CD4-positive, alpha-beta T cell (primary cell): ENCODE data around the gene KLHDC3. TPM values are rescaled to one million over a fixed set of nuclear protein-coding genes. Genes with fewer than 3 reads are reported as not detected.
"Not testable (repeated sequence)": the region's sequence is repeated elsewhere in the genome, so short reads cannot be mapped to it uniquely, and the experiment has no call there.

Experiments
- ATAC-seq: fragments of 200-7000 bp; cut with Tn5 transposase; one replicate; pipeline ENCODE4 v1.10.0; 2022; ENCODE audit warnings: mild to moderate bottlenecking; ENCODE audit not compliant: poor library complexity
- CTCF ChIA-PET: fragments of 350-600 bp; sonication (Branson Sonifier 250); formaldehyde crosslinking; loops from one replicate; lab custom pipeline; 2021; ENCODE audit warnings: antibody characterized with exemption, inconsistent platforms; lab: Charles Lee
- POLR2A ChIA-PET: fragments of 350-600 bp; sonication (Branson Sonifier 250); formaldehyde crosslinking; loops from one replicate; lab custom pipeline; 2021; ENCODE audit warnings: antibody characterized with exemption, inconsistent platforms; lab: Charles Lee
- DNase-seq, 14 experiments: peaks; one replicate each; pipeline ENCODE4 v3.0.0-alpha.2; 2013 to 2020; ENCODE audit warnings: mixed read lengths in 2 of 14
- H3K27ac ChIP-seq, 2 donors: one replicate each; pipeline versions ENCODE4 v1.5.1 to v1.7.0; 2013; ENCODE audit warnings: low read length in 2 of 2, low read depth in 1 of 2, mild to moderate bottlenecking in 1 of 2
- H3K27me3 ChIP-seq, 2 experiments: 1 replicate in 1 of 2; 2 replicates in 1 of 2; pipeline versions ENCODE4 v1.6.1 to v1.7.0; 2013; ENCODE audit warnings: low read length in 2 of 2, control low read depth in 1 of 2, mild to moderate bottlenecking in 1 of 2, moderate library complexity in 1 of 2; ENCODE audit not compliant: insufficient read depth in 2 of 2, control insufficient read depth in 1 of 2
- H3K36me3 ChIP-seq: one replicate; pipeline ENCODE4 v1.6.1; 2013; ENCODE audit warnings: low read length, control low read depth; ENCODE audit not compliant: insufficient read depth
- H3K4me1 ChIP-seq: one replicate; pipeline ENCODE4 v1.6.1; 2013; ENCODE audit warnings: low read length, control low read depth; ENCODE audit not compliant: insufficient read depth
- H3K4me3 ChIP-seq: one replicate; pipeline ENCODE4 v1.5.1; 2013; ENCODE audit warnings: mild to moderate bottlenecking, low read length, moderate library complexity
- H3K9me3 ChIP-seq, 2 experiments: 1 replicate in 1 of 2; 2 replicates in 1 of 2; pipeline versions ENCODE4 v1.6.1 to v1.7.0; 2013; ENCODE audit warnings: low read length in 2 of 2, mild to moderate bottlenecking in 2 of 2, control low read depth in 1 of 2, moderate library complexity in 1 of 2; ENCODE audit not compliant: control insufficient read depth in 1 of 2, insufficient read depth in 1 of 2
- H3K27ac Mint-ChIP-seq: one replicate; pipeline ENCODE4 v1.8.0; 2020; ENCODE audit warnings: mixed read lengths
- H3K27me3 Mint-ChIP-seq: one replicate; pipeline ENCODE4 v1.8.0; 2021; ENCODE audit warnings: mixed read lengths
- H3K36me3 Mint-ChIP-seq: one replicate; pipeline ENCODE4 v1.8.0; 2021; ENCODE audit warnings: low read depth, mixed read lengths
- H3K4me1 Mint-ChIP-seq: one replicate; pipeline ENCODE4 v1.8.0; 2021; ENCODE audit warnings: low read depth, mixed read lengths
- H3K4me3 Mint-ChIP-seq: one replicate; pipeline ENCODE4 v1.8.0; 2020; ENCODE audit warnings: mild to moderate bottlenecking, mixed read lengths
- H3K9me3 Mint-ChIP-seq: one replicate; pipeline ENCODE4 v1.8.0; 2020; ENCODE audit warnings: mixed read lengths
- intact Hi-C, 2 experiments: fragments of 100-400 bp; cut with DNase I in 1 of 2; cut with micrococcal nuclease in 1 of 2; formaldehyde crosslinking; loops; one replicate each; pipeline versions ENCODE4 v1.15.1 to v1.9.0; 2023 to 2025; cut with DNase I, micrococcal nuclease
- total RNA-seq, 174 experiments: library from RNA in 2 of 174; stranded (reverse) in 2 of 174; gene quantifications; one replicate each; pipeline ENCODE4 v1.2.3 and lab custom pipeline; 2021 to 2026
- TF ChIP-seq, protein P1 (sequence below): fragments of 200-600 bp; IDR thresholded peaks from one replicate; pipeline ENCODE4 v1.8.0; 2022; ENCODE audit warnings: antibody characterized with exemption, mild to moderate bottlenecking

The KLHDC3 gene
- total RNA-seq, 2 experiments from 2014 or later = 21.0 to 22.3 TPM

DNA sequence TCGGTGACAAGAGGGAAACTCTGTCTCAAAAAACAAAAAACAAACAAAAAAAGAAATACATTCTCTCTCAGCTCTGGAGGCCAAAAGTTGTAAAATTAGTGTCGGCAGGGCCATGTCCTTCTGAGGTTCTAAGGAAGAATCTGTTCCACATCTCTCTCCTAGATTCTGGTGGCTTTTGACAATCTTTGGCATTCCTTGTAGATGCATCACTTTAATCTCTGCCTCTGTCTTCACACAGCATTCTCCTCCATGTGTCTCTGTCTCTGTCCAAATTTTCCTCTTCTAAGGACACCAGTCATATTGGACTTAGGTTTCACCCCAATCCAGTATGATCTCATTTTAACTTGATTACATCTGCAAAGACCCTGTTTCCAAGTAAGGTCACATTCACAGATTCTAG, 20.6 kb upstream of the KLHDC3 start:
- Histone ChIP-seq H3K36me3 (peaks cover 39% of the 10 kb centered on the region), H3K9me3 (no peaks in the 10 kb centered on the region), H3K27ac (no peak overlapping the region), H3K4me3 (no peak overlapping the region), H3K4me1 (no peaks in the 10 kb centered on the region), H3K27me3 (no peaks in the 10 kb centered on the region)
- ATAC-seq (no peak), DNase-seq (no peak)
- H3K27me3 Mint-ChIP-seq = no peaks in the 10 kb centered on the region
- no peak overlapping the region for H3K4me3 Mint-ChIP-seq
- POLR2A ChIA-PET = interaction anchor here (1.4 kb wide), 1 partner anchor 9 kb away, joined by 7 read pairs; the partner anchor contains the start of gene PPP2R5D
- intact Hi-C loops = no loop called here
- H3K36me3 Mint-ChIP-seq = peaks cover 36% of the 10 kb centered on the region
- TF ChIP-seq, protein P1, sequence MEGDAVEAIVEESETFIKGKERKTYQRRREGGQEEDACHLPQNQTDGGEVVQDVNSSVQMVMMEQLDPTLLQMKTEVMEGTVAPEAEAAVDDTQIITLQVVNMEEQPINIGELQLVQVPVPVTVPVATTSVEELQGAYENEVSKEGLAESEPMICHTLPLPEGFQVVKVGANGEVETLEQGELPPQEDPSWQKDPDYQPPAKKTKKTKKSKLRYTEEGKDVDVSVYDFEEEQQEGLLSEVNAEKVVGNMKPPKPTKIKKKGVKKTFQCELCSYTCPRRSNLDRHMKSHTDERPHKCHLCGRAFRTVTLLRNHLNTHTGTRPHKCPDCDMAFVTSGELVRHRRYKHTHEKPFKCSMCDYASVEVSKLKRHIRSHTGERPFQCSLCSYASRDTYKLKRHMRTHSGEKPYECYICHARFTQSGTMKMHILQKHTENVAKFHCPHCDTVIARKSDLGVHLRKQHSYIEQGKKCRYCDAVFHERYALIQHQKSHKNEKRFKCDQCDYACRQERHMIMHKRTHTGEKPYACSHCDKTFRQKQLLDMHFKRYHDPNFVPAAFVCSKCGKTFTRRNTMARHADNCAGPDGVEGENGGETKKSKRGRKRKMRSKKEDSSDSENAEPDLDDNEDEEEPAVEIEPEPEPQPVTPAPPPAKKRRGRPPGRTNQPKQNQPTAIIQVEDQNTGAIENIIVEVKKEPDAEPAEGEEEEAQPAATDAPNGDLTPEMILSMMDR = no peak
- peak overlapping the region; percentile 19 for H3K27ac Mint-ChIP-seq
- no peaks in the 10 kb centered on the region for H3K9me3 Mint-ChIP-seq
- H3K4me1 Mint-ChIP-seq = peaks cover 8% of the 10 kb centered on the region
- CTCF ChIA-PET = interaction anchor here (0.7 kb wide), 1 partner anchor 427 kb away, joined by 4 read pairs; no protein-coding TSS in a partner anchor

DNA sequence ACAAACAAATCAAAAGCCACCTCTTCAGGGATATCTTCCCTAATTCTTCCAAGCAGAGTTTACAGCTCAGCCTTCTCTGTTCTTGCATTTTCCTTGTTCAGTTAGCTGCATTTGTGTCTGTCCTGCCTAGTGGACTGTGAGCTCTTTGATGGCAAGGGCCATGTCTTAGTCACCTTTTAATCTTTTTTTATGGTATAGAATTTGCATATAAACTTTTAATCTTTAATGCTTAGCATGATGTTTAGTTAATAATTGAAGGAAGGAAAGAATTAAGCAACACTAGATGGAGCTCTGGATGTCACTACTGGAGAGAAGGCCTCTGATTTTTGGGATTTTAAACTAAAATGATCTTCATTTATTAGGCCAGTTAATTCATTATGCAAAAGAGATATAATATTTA, 17.5 kb upstream of the KLHDC3 start:
- H3K27ac Mint-ChIP-seq = peak overlapping the region; percentile 47

DNA sequence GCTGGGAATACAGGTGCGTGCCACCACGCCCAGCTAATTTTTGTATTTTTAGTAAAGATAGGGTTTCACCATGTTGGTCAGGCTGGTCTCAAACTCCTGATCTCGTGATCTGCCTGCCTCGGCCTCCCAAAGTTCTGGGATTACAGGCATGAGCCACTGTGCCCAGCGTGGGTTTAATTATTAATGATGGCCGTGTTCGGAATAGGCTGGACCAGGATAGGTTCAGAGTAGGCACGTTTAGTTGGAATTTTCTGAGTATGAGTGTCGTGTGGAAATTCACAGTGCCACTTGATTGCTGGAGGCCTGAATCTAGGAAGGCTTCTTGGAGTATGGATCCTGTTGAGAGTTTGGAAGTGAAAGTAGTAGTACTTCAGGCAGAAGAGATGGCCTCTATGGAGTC, 15.8 kb upstream of the KLHDC3 start:
- H3K4me1 Mint-ChIP-seq, CTCF ChIA-PET, H3K27ac Mint-ChIP-seq: not testable (repeated sequence)

More for the DNA sequence above, 17.5 kb upstream of the KLHDC3 start:
- intact Hi-C loops = no loop called here
- Mint-ChIP-seq H3K27me3 (no peaks in the 10 kb centered on the region), H3K9me3 (no peaks in the 10 kb centered on the region), H3K4me1 (peaks cover 4% of the 10 kb centered on the region), H3K4me3 (no peak overlapping the region), H3K36me3 (peaks cover 16% of the 10 kb centered on the region)
- POLR2A ChIA-PET = interaction anchor here (1.1 to 1.2 kb wide), 2 partner anchors 13 to 18 kb away, joined by 4 read pairs; partner anchors contain the start of gene KLHDC3
- no peaks in the 10 kb centered on the region for H3K4me1 ChIP-seq
- TF ChIP-seq, protein P1 = no peak
- DNase-seq (no peak), ATAC-seq (no peak)
- H3K4me3 ChIP-seq = no peak overlapping the region
- H3K36me3 ChIP-seq = peaks cover 19% of the 10 kb centered on the region
- CTCF ChIA-PET = interaction anchor here (1.5 kb wide), 1 partner anchor 147 kb away, joined by 3 read pairs; no protein-coding TSS in a partner anchor
- no peaks in the 10 kb centered on the region for H3K27me3 ChIP-seq
- H3K27ac ChIP-seq = no peak overlapping the region
- no peaks in the 10 kb centered on the region for H3K9me3 ChIP-seq

DNA sequence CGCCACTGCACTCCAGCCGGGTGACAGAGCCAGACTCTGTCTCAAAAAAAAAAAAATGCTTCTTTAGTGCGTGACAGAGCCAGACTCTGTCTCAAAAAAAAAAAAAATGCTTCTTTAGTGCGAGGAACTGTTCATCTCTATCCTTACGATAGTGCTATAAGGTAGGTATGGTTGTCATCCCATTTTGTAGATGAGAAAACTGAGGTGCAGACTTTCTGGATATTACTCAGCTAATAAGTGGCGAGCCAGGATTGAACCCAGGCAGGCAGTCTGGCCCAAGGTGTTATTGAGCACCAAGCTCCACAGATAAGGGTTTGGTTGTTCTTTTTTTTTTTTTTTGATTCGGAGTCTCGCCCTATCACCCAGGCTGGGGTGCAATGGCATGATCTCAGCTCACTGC, 12.2 kb upstream of the KLHDC3 start:
- Histone ChIP-seq H3K4me3 (no peak overlapping the region), H3K27me3 (no peaks in the 10 kb centered on the region), H3K36me3 (peaks cover 20% of the 10 kb centered on the region), H3K4me1 (no peaks in the 10 kb centered on the region), H3K9me3 (no peaks in the 10 kb centered on the region), H3K27ac (no peak overlapping the region)
- Mint-ChIP-seq H3K4me3 (no peak overlapping the region), H3K4me1 (no peaks in the 10 kb centered on the region), H3K36me3 (peaks cover 26% of the 10 kb centered on the region), H3K9me3 (no peaks in the 10 kb centered on the region), H3K27me3 (no peaks in the 10 kb centered on the region), H3K27ac (no peak overlapping the region)
- POLR2A ChIA-PET = interaction anchor here (0.7 to 2.1 kb wide), 2 partner anchors 18 to 1214 kb away, joined by 3 to 6 read pairs; partner anchors contain the start of genes PPP2R5D and TOMM6
- DNase-seq (no peak), ATAC-seq (no peak)
- CTCF ChIA-PET = no interaction called here
- TF ChIP-seq, protein P1 = no peak
- intact Hi-C loops = no loop called here

More for the DNA sequence above, 15.8 kb upstream of the KLHDC3 start:
- intact Hi-C loops, H3K27ac ChIP-seq, H3K4me1 ChIP-seq, H3K27me3 ChIP-seq, ATAC-seq, H3K27me3 Mint-ChIP-seq, DNase-seq, H3K4me3 Mint-ChIP-seq, H3K4me3 ChIP-seq, H3K9me3 ChIP-seq, H3K9me3 Mint-ChIP-seq: not testable (repeated sequence)
- POLR2A ChIA-PET = interaction anchor here (1.6 kb wide), 1 partner anchor 14 kb away, joined by 5 read pairs; the partner anchor contains the start of gene PPP2R5D
- peaks cover 21% of the 10 kb centered on the region for H3K36me3 Mint-ChIP-seq
- peaks cover 19% of the 10 kb centered on the region for H3K36me3 ChIP-seq
